Caco-2 (cell line): ENCODE results near the gene ITFG2. TPM values are rescaled to one million over a fixed set of nuclear protein-coding genes. Genes with fewer than 3 reads are reported as not detected.
"Not testable (repeated sequence)": the region's sequence is repeated elsewhere in the genome, so short reads cannot be mapped to it uniquely, and the experiment has no call there.

Experiments
- BruUV-seq: library from RNA; stranded (reverse); fragments of 400-500 nt; replicated peaks from 2 replicates; lab custom pipeline; 2021; lab: Mats Ljungman, UMichigan
- CTCF ChIA-PET: fragments of 300-600 bp; sonication (Branson Sonifier 250); formaldehyde crosslinking; loops from one replicate; lab custom pipeline; 2022; ENCODE audit warnings: antibody characterized with exemption; lab: Charles Lee
- POLR2A ChIA-PET: fragments of 300-600 bp; sonication (Branson Sonifier 250); formaldehyde crosslinking; loops from one replicate; lab custom pipeline; 2022; ENCODE audit warnings: antibody characterized with exemption; lab: Charles Lee
- DNase-seq, 2 experiments: peaks; one replicate each; pipeline versions ENCODE4 v3.0.0 to v3.0.0-alpha.2; 2020 to 2022
- H3K27me3 ChIP-seq: replicated peaks from 2 replicates; pipeline ENCODE4 v1.6.0; 2011; ENCODE audit warnings: low read length; ENCODE audit not compliant: control insufficient read depth, insufficient read depth
- H3K36me3 ChIP-seq: 2 replicates; pipeline ENCODE4 v1.5.1; 2011; ENCODE audit warnings: low read length; ENCODE audit not compliant: control insufficient read depth, insufficient read depth
- H3K4me1 ChIP-seq: fragments of 250-450 bp; sonication (Bioruptor Pico); 2 replicates; pipeline ENCODE4 v1.5.1; 2020; ENCODE audit warnings: mild to moderate bottlenecking
- H3K4me3 ChIP-seq: 2 replicates; pipeline ENCODE4 v1.5.1; 2011; ENCODE audit warnings: low read depth, mild to moderate bottlenecking, control low read depth, low read length
- H3K9me3 ChIP-seq: fragments of 250-450 bp; sonication (Bioruptor Pico); 2 replicates; pipeline ENCODE4 v1.5.1; 2020; ENCODE audit warnings: mild to moderate bottlenecking, moderate library complexity
- H3K27ac Mint-ChIP-seq: one replicate; pipeline ENCODE4 v1.8.0; 2022; ENCODE audit warnings: mixed read lengths; ENCODE audit not compliant: unreplicated experiment
- H3K27me3 Mint-ChIP-seq: one replicate; pipeline ENCODE4 v1.8.0; 2022; ENCODE audit warnings: mixed read lengths; ENCODE audit not compliant: insufficient read depth, unreplicated experiment
- H3K36me3 Mint-ChIP-seq: one replicate; pipeline ENCODE4 v1.8.0; 2022; ENCODE audit warnings: mild to moderate bottlenecking, mixed read lengths; ENCODE audit not compliant: insufficient read depth, unreplicated experiment
- H3K4me1 Mint-ChIP-seq: one replicate; pipeline ENCODE4 v1.8.0; 2022; ENCODE audit warnings: low read depth, mixed read lengths; ENCODE audit not compliant: unreplicated experiment
- H3K4me3 Mint-ChIP-seq: one replicate; pipeline ENCODE4 v1.8.0; 2022; ENCODE audit warnings: mild to moderate bottlenecking, moderate library complexity, mixed read lengths; ENCODE audit not compliant: unreplicated experiment
- H3K9me3 Mint-ChIP-seq: one replicate; pipeline ENCODE4 v1.8.0; 2022; ENCODE audit warnings: mixed read lengths; ENCODE audit not compliant: unreplicated experiment
- CTCF ChIP-seq, 2 experiments: fragments of 200-600 bp in 1 of 2; IDR thresholded peaks; 1 replicate in 1 of 2; 2 replicates in 1 of 2; pipeline versions ENCODE4 v1.5.1 to v1.8.0; 2011 to 2022; ENCODE audit warnings: antibody characterized with exemption in 1 of 2, control low read depth in 1 of 2, inconsistent platforms in 1 of 2, low read depth in 1 of 2, low read length in 1 of 2, mild to moderate bottlenecking in 1 of 2, moderate library complexity in 1 of 2; ENCODE audit not compliant: insufficient read depth in 1 of 2, severe bottlenecking in 1 of 2, unreplicated experiment in 1 of 2
- intact Hi-C: fragments of 100-400 bp; cut with micrococcal nuclease; formaldehyde crosslinking; loops from one replicate; pipeline ENCODE4 v1.10.0; 2022; ENCODE audit not compliant: unreplicated experiment
- total RNA-seq: library from RNA; stranded (reverse); gene quantifications from 2 replicates; pipeline ENCODE4 v1.2.3, GENCODE V29; 2022

ITFG2 gene
- total RNA-seq, 1 experiment from 2014 or later, result 52.6 TPM

- CTCF ChIA-PET, result no interaction called here
- no peak overlapping the region for H3K4me3 Mint-ChIP-seq
- no peaks in the 10 kb centered on the region for H3K4me1 Mint-ChIP-seq
Measured at GRCh38 chr12:2765608-2766007, 46.9 kb upstream of the ITFG2 start.

GRCh38 chr12:2768224-2768961 is 44.1 kb upstream of the ITFG2 start:
- H3K4me3 ChIP-seq, result no peak overlapping the region
- H3K36me3 ChIP-seq, result no peaks in the 10 kb centered on the region
- peaks cover 9% of the 10 kb centered on the region for H3K9me3 Mint-ChIP-seq
- no peaks in the 10 kb centered on the region for H3K4me1 ChIP-seq
- TF ChIP-seq CTCF (IDR thresholded peaks at IDR 0.05; ENCODE audit: insufficient read depth in 1 of 2, low read depth in 1 of 2, low read length in 1 of 2, severe bottlenecking in 1 of 2, unreplicated experiment in 1 of 2), result no peak
- ChIA-PET POLR2A (no interaction called here), CTCF (no interaction called here)
- H3K27me3 Mint-ChIP-seq, result peaks cover 30% of the 10 kb centered on the region
- no peak for DNase-seq
- no peak overlapping the region for H3K27ac Mint-ChIP-seq
- BruUV-seq, result no TSS peak
- no peak overlapping the region for H3K4me3 Mint-ChIP-seq
- H3K9me3 ChIP-seq, result no peaks in the 10 kb centered on the region
- no peaks in the 10 kb centered on the region; the same call in 1 of the 2 replicates for H3K27me3 ChIP-seq
- intact Hi-C loops, result no loop called here
- H3K36me3 Mint-ChIP-seq, result no peaks in the 10 kb centered on the region
- H3K4me1 Mint-ChIP-seq, result no peaks in the 10 kb centered on the region

More at GRCh38 chr12:2765608-2766007, 46.9 kb upstream of the ITFG2 start:
- POLR2A ChIA-PET, result no interaction called here
- H3K36me3 ChIP-seq, result no peaks in the 10 kb centered on the region
- H3K4me1 ChIP-seq, result no peaks in the 10 kb centered on the region
- no peaks in the 10 kb centered on the region for H3K27me3 ChIP-seq
- no peak for TF ChIP-seq CTCF (IDR thresholded peaks at IDR 0.05; ENCODE audit: insufficient read depth in 1 of 2, low read depth in 1 of 2, low read length in 1 of 2, severe bottlenecking in 1 of 2, unreplicated experiment in 1 of 2)
- H3K9me3 Mint-ChIP-seq, result peaks cover 6% of the 10 kb centered on the region
- BruUV-seq, result no TSS peak
- H3K27me3 Mint-ChIP-seq, result peaks cover 38% of the 10 kb centered on the region
- intact Hi-C loops, result no loop called here
- H3K4me3 ChIP-seq, result no peak overlapping the region
- DNase-seq, result no peak
- no peak overlapping the region for H3K27ac Mint-ChIP-seq
- H3K36me3 Mint-ChIP-seq, result no peaks in the 10 kb centered on the region
- H3K9me3 ChIP-seq, result no peaks in the 10 kb centered on the region

- Histone ChIP-seq H3K9me3 (no peaks in the 10 kb centered on the region), H3K4me1 (no peaks in the 10 kb centered on the region), H3K36me3 (no peaks in the 10 kb centered on the region), H3K4me3 (no peak overlapping the region), H3K27me3 (no peaks in the 10 kb centered on the region; the same call in 1 of the 2 replicates)
- TF ChIP-seq CTCF (IDR thresholded peaks at IDR 0.05; ENCODE audit: insufficient read depth in 1 of 2, low read depth in 1 of 2, low read length in 1 of 2, severe bottlenecking in 1 of 2, unreplicated experiment in 1 of 2), result no peak
- Mint-ChIP-seq H3K36me3 (no peaks in the 10 kb centered on the region), H3K4me3 (no peak overlapping the region), H3K4me1 (no peaks in the 10 kb centered on the region), H3K27ac (no peak overlapping the region), H3K9me3 (peaks cover 9% of the 10 kb centered on the region), H3K27me3 (peaks cover 32% of the 10 kb centered on the region)
- BruUV-seq, result no TSS peak
- intact Hi-C loops, result no loop called here
- ChIA-PET POLR2A (no interaction called here), CTCF (no interaction called here)
- DNase-seq, result no peak
Measured at GRCh38 chr12:2769866-2770533, 42.5 kb upstream of the ITFG2 start.

- H3K36me3 Mint-ChIP-seq, BruUV-seq, H3K4me1 ChIP-seq, DNase-seq, H3K27me3 ChIP-seq, H3K9me3 ChIP-seq, CTCF ChIA-PET, H3K27ac Mint-ChIP-seq, POLR2A ChIA-PET, intact Hi-C loops, H3K4me1 Mint-ChIP-seq, H3K4me3 Mint-ChIP-seq, H3K36me3 ChIP-seq, H3K9me3 Mint-ChIP-seq, H3K4me3 ChIP-seq: not testable (repeated sequence)
- H3K27me3 Mint-ChIP-seq, result peaks cover 30% of the 10 kb centered on the region
Measured at GRCh38 chr12:2770544-2770943, 41.9 kb upstream of the ITFG2 start.
